GM18508 (cell line): ENCODE data around the gene ZNF845.
"Not testable (repeated sequence)": the region's sequence is repeated elsewhere in the genome, so short reads cannot be mapped to it uniquely, and the experiment has no call there.

Experiments used
- ATAC-seq: cut with Tn5 transposase; IDR thresholded peaks from one replicate; pipeline ENCODE4 v1.9.1; 2021; ENCODE audit warnings: moderate number of reproducible peaks; ENCODE audit not compliant: insufficient read depth, unreplicated experiment

ZNF845 gene

DNA sequence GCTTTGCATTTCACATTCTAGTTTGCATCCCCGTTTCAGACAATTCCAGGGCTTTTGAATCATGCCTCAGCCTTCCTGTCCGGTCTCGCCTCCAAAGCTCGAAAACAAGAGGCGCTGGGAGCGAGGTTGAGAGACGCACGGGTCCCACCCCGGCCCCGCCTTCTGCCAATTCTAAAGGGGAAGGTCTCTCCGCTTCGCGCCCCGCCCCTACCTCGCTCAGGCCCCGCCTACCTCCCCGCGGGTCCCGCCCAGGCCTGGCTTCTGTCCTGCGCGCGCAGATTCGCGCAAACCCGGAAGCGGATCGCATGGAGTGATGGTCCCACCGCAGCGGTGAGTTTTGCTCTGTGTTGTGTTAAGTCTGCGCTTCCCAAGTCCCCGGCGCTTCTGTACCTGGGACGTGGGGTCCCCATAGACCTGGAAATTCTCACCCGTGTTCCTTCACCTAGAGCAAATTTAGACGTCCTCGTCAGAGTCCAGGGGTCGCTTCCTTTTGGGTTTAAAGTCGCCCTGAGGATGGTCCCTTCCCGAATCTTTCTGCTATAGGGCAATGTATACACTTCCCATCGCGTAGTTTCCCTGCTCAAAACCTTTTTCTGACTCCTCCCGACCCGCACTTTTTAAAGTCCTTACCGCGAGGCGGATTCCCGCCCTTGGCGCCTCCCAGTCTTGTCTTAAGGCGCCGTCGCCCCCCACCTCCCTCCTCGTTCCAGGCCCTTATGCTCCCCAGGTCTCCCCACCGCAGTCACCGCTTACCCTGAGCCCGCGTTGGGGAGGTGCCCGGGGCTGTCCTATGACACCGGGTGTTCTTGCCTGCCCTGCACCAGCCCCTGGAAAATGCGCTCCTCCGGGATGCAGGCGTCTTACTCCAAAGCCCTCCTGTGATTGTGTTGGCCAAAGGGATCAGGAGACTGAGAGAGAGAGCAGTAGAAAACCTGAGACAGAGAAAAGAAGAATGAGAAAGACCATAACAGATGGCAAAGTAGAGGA lies at the start of gene ZNF845:
TSS of gene ZNF845 (plus strand) at position 287 of the 987 bp plus-strand sequence. CDS start 7,559 bp downstream, outside the sequence.
- peak; percentile 85 for ATAC-seq

- no peak for ATAC-seq
These were observed 48.5 kb upstream of the ZNF845 start for GRCh38 chr19:53285087-53285486.

- ATAC-seq, result no peak
These were observed 42.6 kb upstream of the ZNF845 start for GRCh38 chr19:53290758-53291549.

DNA sequence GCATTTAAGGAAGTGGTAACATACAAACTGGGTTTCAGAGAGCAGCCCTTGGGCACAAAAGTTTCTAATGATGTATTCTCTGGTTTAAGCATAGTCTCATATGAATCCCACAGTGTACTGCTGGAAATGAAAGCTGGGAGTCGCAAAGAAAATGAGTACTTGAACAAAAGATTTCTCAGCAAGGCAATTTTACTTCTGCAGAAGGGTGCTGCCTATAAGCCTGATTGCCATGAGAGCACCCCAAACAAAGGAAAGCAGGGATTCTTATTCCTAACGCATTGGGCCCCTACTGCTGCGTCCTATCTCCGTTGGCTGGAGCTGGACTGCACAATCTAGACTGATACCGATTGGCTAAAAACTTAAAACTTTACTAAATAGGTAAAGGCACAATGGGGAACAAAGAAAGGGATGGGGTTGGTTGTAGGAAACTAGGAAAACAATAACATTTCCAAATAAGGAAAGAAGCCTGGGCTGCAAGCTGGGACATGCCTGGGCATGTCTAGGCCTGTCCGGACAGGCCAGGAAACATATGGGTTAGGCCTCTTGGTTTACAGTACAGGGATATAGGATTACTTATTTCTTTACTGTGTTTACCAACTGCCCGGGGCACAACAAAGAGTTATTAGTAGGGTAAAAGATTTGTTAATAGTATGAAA lies 38.6 kb upstream of the ZNF845 start:
- ATAC-seq, result no peak

- ATAC-seq, result not testable (repeated sequence)
These were observed 32.2 kb upstream of the ZNF845 start for GRCh38 chr19:53301341-53301740.

DNA sequence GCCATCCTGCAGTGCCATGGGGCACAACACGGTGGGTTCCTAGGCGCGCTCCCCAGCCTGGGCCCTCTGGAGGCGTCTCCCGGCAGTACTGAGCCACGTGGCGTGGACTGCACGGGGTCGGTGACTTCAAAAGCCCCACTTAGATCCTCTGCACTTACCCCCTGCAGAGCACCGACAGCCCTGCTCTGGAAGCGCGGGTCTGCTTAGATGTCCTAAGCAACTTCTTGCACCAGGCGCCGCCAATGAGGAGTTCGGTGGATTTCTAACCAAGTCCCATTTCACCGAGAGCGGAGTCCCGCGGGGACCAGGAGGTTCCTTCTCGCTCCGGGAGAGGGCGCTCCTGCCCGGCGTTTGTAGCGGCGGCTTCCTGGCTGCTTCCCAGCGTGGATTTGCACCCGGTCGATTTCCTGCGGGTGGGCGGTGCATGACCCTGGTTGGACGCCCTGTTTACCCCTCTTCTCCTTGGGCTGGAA lies 25.2 kb upstream of the ZNF845 start:
- no peak for ATAC-seq

DNA sequence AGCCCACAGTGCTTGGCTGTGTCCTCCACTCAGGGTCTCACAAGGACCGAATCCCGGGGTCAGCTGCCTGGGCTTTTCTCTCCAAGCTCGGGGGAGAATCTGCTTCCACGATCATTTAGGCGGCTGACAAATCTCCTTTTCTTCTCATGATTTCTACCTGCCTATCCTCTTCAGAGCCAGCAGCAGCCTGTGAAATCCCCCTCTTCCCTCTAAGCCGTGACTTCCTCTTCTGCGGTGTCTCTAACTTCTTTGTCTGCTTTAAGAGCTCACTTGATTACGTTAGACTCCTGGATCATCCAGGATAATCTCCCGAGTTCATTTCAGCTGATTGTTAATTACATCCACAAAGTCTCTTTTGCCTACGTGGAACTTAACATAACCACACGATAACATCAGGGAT lies 22.5 kb upstream of the ZNF845 start:
- ATAC-seq, result no peak

- ATAC-seq, result no peak
These were observed 21.7 kb upstream of the ZNF845 start for GRCh38 chr19:53311897-53312296.

- ATAC-seq, result no peak
These were observed 4.6 kb upstream of the ZNF845 start for GRCh38 chr19:53328967-53329366.

GRCh38 chr19:53332484-53332883 lies 1.1 kb upstream of the ZNF845 start:
- ATAC-seq, result no peak

- no peak for ATAC-seq
These were observed 485 bp upstream of the ZNF845 start for GRCh38 chr19:53333066-53333462.

DNA sequence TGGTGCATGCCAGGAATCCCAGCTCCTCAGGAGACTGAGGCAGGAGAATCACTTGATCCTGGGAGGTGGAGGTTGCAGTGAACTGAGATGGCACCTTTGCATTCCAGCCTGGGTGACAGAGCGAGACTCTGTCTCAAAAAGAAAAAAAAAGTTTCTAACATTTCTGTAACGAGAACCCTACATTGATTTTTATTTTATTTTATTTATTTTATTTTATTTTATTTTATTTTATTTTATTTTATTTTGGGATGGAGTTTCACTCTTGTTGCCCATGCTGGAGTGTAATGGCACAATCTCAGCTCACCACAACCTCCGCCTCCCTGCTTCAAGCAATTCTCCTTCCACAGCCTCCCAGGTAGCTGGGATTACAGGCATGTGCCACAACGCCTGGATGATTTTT lies 10.9 kb downstream of the ZNF845 start:
- ATAC-seq, result not testable (repeated sequence)

DNA sequence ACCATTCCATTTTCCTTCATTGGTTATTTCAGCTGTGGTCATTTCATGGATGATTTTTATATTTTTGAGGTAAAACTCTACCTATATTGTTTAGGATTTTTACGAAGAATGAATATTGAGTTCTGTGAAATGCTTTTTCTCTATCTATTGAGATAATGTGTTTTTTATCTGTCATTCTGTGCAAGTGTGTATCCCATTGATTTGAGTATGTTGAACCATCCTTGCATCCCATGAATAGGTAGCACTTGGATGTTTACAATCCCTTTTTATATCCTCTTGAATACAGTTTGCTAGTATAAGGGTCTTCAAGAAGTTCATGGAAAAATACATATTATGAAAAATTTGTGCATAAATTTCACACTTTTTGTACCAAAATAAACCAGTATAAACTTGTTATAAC lies 22.2 kb downstream of the ZNF845 start:
- ATAC-seq, result no peak

- no peak for ATAC-seq
These were observed 24.5 kb downstream of the ZNF845 start for GRCh38 chr19:53357821-53358581.

DNA sequence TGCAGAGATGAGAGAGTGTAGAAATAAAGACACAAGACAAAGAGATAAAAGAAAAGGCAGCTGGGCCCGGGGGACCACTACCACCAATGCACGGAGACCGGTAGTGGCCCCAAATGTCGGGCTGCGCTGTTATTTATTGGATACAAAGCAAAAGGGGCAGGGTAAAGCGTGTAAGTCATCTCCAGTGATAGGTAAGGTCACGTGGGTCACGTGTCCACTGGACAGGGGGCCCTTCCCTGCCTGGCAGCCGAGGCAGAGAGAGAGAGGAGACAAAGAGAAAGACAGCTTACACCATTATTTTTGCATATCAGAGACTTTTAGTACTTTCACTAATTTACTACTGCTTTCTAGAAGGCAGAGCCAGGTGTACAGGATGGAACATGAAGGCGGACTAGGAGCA lies 26.5 kb downstream of the ZNF845 start:
- ATAC-seq, result not testable (repeated sequence)

DNA sequence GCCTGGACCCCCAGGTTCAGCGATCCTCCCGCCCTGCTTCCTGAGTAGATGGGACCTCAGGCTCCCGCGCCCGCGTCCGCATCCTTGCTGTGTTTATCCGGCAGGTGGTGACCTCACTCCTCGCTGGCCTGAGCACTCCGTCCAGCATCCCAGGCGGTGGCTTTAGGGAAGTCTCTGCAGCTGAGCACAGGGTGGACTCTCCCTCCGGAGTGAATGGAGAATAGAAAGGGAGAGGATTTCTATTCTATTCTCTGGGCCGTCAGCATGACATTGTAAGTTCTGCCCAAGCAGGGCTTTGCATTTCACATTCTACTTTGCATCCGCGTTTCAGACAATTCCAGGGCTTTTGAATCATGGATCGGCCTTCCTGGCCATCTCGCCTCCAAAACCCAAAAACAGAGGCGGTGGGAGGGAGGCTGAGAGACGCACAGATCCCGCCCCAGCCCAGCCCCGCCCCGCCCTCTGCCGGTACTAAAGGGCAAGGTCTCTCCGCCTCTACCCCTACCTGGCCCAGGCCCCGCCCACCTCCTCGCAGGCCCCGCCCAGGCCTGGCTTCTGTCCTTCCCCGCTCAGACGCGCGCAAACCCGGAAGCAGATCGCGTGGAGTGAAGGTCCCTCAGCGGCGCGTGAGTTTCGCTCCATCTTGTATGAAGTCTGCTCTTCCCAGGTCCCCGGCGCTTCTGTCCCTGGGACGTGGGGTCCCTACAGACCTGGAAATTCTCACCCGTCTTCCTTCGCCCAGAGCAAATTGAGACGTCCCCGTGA lies 31.8 kb downstream of the ZNF845 start, which contains the start of gene ZNF525:
TSS of gene ZNF525 (plus strand) at position 572 of the 765 bp plus-strand sequence. CDS start 6,577 bp downstream, outside the sequence.
- peak; percentile 89 for ATAC-seq

DNA sequence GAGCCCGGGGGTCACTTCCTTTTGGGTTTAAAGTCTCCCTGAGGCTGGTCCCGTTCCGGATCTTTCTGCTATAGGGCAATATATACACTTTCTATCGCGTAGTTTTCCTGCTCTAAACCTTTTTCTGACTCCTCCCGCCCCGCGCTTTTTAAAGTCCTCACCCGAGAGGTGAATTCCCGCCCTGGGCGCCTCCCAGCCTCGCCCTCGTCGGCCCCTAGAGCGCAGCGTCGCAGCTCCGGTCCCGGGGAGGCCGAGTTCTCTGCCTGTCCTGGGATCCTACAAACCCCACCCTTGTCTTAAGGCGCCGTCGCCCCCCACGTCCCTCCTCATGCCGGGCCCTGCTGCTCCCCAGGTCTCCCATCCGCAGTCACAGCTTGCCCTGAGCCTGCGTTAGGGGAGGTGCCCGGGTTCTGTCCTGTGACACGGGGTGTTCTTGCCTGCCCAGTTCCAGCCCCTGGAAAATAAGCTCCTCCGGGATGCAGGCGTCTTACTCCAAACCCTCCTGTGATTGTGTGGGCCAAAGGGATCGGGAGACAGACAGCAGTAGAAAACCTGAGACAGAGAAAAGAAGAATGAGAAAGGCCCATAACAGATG lies 32.4 kb downstream of the ZNF845 start:
- ATAC-seq, result peak; percentile 19

DNA sequence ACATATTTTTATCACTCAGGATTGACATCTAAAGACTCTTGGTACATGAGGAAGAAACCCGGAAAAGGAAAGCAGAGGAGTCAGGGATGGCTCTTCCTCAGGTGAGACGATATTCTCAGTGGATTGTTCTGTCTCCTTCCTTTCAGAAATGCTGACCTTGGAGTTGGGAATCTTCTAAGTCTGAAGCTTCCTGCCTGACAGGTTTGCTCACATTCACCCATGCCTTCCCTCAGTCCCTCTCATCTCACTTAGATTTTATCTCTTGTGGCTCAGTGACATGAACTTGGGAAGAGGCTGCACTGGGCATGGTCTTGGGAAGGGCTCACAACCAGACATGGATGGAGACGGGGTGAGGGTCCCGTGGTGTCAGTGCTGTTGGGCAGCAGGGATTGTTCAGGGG lies 38.6 kb downstream of the ZNF845 start:
- ATAC-seq, result no peak
